ENCODE results near the gene SMIM41. TPM values are rescaled to one million over a fixed set of nuclear protein-coding genes. Genes with fewer than 3 reads are reported as not detected.

SMIM41 gene
- polyA plus RNA-seq, 2 of the 4 experiments (the other 2 are of a cell fraction) = not detected

DNA sequence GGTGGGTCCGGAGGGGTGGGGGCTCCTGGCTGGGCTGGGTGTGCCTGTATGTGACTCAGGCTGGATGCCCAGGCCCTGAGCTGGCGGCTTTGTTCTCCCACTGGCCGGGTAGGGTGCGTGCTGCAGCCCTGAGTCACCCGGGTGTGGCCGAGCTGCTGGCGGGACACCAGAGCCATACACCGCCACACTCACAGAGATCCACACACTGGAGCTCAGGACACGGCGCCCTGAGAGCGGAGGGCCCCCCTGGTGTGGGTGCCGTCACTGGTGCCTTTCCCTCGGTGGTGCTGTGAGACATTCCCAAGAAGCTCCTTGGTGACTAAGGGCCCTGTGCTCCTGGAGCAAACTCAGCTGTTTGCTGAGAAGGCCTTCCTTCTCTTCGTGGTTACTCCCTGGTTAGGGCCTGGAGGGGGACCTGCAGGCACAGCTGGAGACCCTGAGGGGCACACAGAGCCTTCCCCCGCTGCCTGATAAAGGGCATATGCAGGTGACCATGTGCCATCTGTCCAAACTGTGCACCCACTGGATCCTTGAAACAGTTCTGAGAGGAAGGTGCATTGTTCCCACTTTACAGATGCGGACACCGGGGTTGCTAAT lies 68.0 kb downstream of the SMIM41 start:
- ATAC-seq (peak; percentile 46 to 71), FAIRE-seq (peak; percentile 65), DNase-seq (ENCODE audit: low read depth in 1 of 2, low spot score in 1 of 2) (peak; percentile 96 to 100)
- WGBS (ENCODE audit: missing lambda C conversion rate) = 1% methylated on average over 11 of the region's 17 CpGs
- ChIA-PET CTCF (interaction anchor here (1.0 to 19.3 kb wide), 22 partner anchors 7 to 832 kb away, joined by 3 to 833 read pairs (median 5); partner anchors contain the start of gene KRT7), POLR2A (interaction anchor here (0.5 to 3.7 kb wide), 29 partner anchors 8 to 859 kb away, joined by 3 to 75 read pairs (median 4); partner anchors contain the start of genes ATG101, EIF4B, KRT7 and KRT8)
- H3K4me3 ChIP-seq = no peak overlapping the region
- H3K4me1 ChIP-seq = peaks cover 93% of the 10 kb centered on the region
- H3K4me2 ChIP-seq = peak overlapping the region; percentile 76
- H3K9me3 ChIP-seq = no peaks in the 10 kb centered on the region
- H3K27ac ChIP-seq = peak overlapping the region; percentile 100
- TF ChIP-seq MAFK (IDR thresholded peaks at IDR 0.05; ENCODE audit: partially characterized antibody) (peak; percentile 89), KDM1A (IDR thresholded peaks at IDR 0.05; ENCODE audit: low read depth) (no peak), RCOR1 (IDR thresholded peaks at IDR 0.05; ENCODE audit: low read depth, low read length) (no peak), CHD2 (IDR thresholded peaks at IDR 0.05; ENCODE audit: low read length, partially characterized antibody) (no peak), SREBF2 (IDR thresholded peaks at IDR 0.05) (no peak), HOXB13 (CRISPR knock-in tag; IDR thresholded peaks at IDR 0.05; ENCODE audit: low read depth) (peak; percentile 98), CHD4 (IDR thresholded peaks at IDR 0.05; ENCODE audit: borderline replicate concordance) (no peak), HDAC2 (IDR thresholded peaks at IDR 0.05) (0 out of 2 replicates have a peak, but pooled peaks have one; percentile 43), TP53 (CRISPR knock-in tag; IDR thresholded peaks at IDR 0.05) (peak; percentile 97), MYC (IDR thresholded peaks at IDR 0.05; ENCODE audit: borderline replicate concordance, low read length) (0 out of 2 replicates have a peak, but pooled peaks have one; percentile 44), GATA3 (IDR thresholded peaks at IDR 0.05; ENCODE audit: borderline replicate concordance) (peak; percentile 98), CEBPB (IDR thresholded peaks at IDR 0.05) (no peak; a peak in 1 of 4 replicates), POLR2AphosphoS2 (conservative IDR thresholded peaks at IDR 0.05; ENCODE audit: low read length) (no peak), FOXS1 (CRISPR knock-in tag; IDR thresholded peaks at IDR 0.05) (peak; percentile 70), MAZ (IDR thresholded peaks at IDR 0.05; ENCODE audit: borderline replicate concordance, low read depth, low read length) (peak; percentile 27; the same call in 1 of the 2 replicates), CBX2 (IDR thresholded peaks at IDR 0.05; ENCODE audit: borderline replicate concordance, low read depth) (no peak), FOSL2 (IDR thresholded peaks at IDR 0.05) (peak; percentile 99), FOSL2 (CRISPR knock-in tag; IDR thresholded peaks at IDR 0.05) (peak; percentile 100), NPAS2 (CRISPR knock-in tag; IDR thresholded peaks at IDR 0.05; ENCODE audit: borderline replicate concordance) (no peak), ESRRA (IDR thresholded peaks at IDR 0.05; ENCODE audit: borderline replicate concordance, low read length) (no peak), CBX8 (IDR thresholded peaks at IDR 0.05) (no peak), JUN (IDR thresholded peaks at IDR 0.05) (peak; percentile 94 to 99), RARB (CRISPR knock-in tag; IDR thresholded peaks at IDR 0.05) (no peak)
- TF ChIP-seq, protein P1, sequence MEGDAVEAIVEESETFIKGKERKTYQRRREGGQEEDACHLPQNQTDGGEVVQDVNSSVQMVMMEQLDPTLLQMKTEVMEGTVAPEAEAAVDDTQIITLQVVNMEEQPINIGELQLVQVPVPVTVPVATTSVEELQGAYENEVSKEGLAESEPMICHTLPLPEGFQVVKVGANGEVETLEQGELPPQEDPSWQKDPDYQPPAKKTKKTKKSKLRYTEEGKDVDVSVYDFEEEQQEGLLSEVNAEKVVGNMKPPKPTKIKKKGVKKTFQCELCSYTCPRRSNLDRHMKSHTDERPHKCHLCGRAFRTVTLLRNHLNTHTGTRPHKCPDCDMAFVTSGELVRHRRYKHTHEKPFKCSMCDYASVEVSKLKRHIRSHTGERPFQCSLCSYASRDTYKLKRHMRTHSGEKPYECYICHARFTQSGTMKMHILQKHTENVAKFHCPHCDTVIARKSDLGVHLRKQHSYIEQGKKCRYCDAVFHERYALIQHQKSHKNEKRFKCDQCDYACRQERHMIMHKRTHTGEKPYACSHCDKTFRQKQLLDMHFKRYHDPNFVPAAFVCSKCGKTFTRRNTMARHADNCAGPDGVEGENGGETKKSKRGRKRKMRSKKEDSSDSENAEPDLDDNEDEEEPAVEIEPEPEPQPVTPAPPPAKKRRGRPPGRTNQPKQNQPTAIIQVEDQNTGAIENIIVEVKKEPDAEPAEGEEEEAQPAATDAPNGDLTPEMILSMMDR (IDR thresholded peaks at IDR 0.05) = no peak
- TF ChIP-seq, protein P2, sequence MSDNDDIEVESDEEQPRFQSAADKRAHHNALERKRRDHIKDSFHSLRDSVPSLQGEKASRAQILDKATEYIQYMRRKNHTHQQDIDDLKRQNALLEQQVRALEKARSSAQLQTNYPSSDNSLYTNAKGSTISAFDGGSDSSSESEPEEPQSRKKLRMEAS (IDR thresholded peaks at IDR 0.05) = peak; percentile 93
- TF ChIP-seq, protein P3, sequence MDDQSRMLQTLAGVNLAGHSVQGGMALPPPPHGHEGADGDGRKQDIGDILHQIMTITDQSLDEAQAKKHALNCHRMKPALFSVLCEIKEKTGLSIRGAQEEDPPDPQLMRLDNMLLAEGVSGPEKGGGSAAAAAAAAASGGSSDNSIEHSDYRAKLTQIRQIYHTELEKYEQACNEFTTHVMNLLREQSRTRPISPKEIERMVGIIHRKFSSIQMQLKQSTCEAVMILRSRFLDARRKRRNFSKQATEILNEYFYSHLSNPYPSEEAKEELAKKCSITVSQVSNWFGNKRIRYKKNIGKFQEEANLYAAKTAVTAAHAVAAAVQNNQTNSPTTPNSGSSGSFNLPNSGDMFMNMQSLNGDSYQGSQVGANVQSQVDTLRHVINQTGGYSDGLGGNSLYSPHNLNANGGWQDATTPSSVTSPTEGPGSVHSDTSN (IDR thresholded peaks at IDR 0.05) = peak; percentile 86
- TF ChIP-seq, protein P4, sequence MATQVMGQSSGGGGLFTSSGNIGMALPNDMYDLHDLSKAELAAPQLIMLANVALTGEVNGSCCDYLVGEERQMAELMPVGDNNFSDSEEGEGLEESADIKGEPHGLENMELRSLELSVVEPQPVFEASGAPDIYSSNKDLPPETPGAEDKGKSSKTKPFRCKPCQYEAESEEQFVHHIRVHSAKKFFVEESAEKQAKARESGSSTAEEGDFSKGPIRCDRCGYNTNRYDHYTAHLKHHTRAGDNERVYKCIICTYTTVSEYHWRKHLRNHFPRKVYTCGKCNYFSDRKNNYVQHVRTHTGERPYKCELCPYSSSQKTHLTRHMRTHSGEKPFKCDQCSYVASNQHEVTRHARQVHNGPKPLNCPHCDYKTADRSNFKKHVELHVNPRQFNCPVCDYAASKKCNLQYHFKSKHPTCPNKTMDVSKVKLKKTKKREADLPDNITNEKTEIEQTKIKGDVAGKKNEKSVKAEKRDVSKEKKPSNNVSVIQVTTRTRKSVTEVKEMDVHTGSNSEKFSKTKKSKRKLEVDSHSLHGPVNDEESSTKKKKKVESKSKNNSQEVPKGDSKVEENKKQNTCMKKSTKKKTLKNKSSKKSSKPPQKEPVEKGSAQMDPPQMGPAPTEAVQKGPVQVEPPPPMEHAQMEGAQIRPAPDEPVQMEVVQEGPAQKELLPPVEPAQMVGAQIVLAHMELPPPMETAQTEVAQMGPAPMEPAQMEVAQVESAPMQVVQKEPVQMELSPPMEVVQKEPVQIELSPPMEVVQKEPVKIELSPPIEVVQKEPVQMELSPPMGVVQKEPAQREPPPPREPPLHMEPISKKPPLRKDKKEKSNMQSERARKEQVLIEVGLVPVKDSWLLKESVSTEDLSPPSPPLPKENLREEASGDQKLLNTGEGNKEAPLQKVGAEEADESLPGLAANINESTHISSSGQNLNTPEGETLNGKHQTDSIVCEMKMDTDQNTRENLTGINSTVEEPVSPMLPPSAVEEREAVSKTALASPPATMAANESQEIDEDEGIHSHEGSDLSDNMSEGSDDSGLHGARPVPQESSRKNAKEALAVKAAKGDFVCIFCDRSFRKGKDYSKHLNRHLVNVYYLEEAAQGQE (IDR thresholded peaks at IDR 0.05) = no peak
- TF ChIP-seq, protein P5, sequence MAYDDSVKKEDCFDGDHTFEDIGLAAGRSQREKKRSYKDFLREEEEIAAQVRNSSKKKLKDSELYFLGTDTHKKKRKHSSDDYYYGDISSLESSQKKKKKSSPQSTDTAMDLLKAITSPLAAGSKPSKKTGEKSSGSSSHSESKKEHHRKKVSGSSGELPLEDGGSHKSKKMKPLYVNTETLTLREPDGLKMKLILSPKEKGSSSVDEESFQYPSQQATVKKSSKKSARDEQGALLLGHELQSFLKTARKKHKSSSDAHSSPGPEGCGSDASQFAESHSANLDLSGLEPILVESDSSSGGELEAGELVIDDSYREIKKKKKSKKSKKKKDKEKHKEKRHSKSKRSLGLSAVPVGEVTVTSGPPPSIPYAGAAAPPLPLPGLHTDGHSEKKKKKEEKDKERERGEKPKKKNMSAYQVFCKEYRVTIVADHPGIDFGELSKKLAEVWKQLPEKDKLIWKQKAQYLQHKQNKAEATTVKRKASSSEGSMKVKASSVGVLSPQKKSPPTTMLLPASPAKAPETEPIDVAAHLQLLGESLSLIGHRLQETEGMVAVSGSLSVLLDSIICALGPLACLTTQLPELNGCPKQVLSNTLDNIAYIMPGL (CRISPR knock-in tag; IDR thresholded peaks at IDR 0.05; ENCODE audit: borderline replicate concordance) = no peak
- TF ChIP-seq, protein P6, sequence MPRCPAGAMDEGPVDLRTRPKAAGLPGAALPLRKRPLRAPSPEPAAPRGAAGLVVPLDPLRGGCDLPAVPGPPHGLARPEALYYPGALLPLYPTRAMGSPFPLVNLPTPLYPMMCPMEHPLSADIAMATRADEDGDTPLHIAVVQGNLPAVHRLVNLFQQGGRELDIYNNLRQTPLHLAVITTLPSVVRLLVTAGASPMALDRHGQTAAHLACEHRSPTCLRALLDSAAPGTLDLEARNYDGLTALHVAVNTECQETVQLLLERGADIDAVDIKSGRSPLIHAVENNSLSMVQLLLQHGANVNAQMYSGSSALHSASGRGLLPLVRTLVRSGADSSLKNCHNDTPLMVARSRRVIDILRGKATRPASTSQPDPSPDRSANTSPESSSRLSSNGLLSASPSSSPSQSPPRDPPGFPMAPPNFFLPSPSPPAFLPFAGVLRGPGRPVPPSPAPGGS (IDR thresholded peaks at IDR 0.05) = no peak; the same call in none of the 3 replicates
- TF ChIP-seq, protein P7, sequence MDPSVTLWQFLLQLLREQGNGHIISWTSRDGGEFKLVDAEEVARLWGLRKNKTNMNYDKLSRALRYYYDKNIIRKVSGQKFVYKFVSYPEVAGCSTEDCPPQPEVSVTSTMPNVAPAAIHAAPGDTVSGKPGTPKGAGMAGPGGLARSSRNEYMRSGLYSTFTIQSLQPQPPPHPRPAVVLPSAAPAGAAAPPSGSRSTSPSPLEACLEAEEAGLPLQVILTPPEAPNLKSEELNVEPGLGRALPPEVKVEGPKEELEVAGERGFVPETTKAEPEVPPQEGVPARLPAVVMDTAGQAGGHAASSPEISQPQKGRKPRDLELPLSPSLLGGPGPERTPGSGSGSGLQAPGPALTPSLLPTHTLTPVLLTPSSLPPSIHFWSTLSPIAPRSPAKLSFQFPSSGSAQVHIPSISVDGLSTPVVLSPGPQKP (IDR thresholded peaks at IDR 0.05; ENCODE audit: low read depth, low read length) = no peak
